ENCODE measurements around the gene GMFB.

- TF ChIP-seq CTCF (IDR thresholded peaks at IDR 0.05), result no peak
- TF ChIP-seq POLR2AphosphoS5 (IDR thresholded peaks at IDR 0.05; ENCODE audit: insufficient read depth in 1 of 2, low read depth in 1 of 2), result no peak
- TF ChIP-seq POLR2A (IDR thresholded peaks at IDR 0.05), result no peak
Observed at GRCh38 chr14:54455363-54455762, 33.4 kb downstream of the GMFB start.

Measured in vagina (tissue), 2 donors.